Natural killer cell (primary cell): ENCODE results near the gene AQP3. TPM values are rescaled to one million over a fixed set of nuclear protein-coding genes. Genes with fewer than 3 reads are reported as not detected.

Source experiments
- ATAC-seq, 3 donors: fragments of 150-1000 bp in 2 of 3; fragments of 200-7000 bp in 1 of 3; cut with Tn5 transposase; 1 replicate in 1 of 3; 2 replicates in 2 of 3; pipeline ENCODE4 v1.10.0; 2021; ENCODE audit warnings: mild to moderate bottlenecking in 2 of 3, moderate library complexity in 2 of 3
- DNase-seq, 2 donors: peaks; one replicate each; pipeline versions ENCODE4 v3.0.0 to v3.0.0-alpha.2; 2013 to 2021; ENCODE audit warnings: mixed read lengths in 1 of 2
- H3K27ac ChIP-seq: one replicate; pipeline ENCODE4 v1.5.1; 2013; ENCODE audit warnings: mild to moderate bottlenecking, low read length
- H3K27me3 ChIP-seq: one replicate; pipeline ENCODE4 v1.6.1; 2013; ENCODE audit warnings: low read length; ENCODE audit not compliant: control insufficient read depth, insufficient read depth
- H3K36me3 ChIP-seq: one replicate; pipeline ENCODE4 v1.6.1; 2013; ENCODE audit warnings: low read length; ENCODE audit not compliant: control insufficient read depth, insufficient read depth
- H3K4me1 ChIP-seq: one replicate; pipeline ENCODE4 v1.6.1; 2013; ENCODE audit warnings: low read length; ENCODE audit not compliant: control insufficient read depth, insufficient read depth
- H3K4me3 ChIP-seq: one replicate; pipeline ENCODE4 v1.5.1; 2013; ENCODE audit warnings: low read length
- H3K9me3 ChIP-seq: one replicate; pipeline ENCODE4 v1.6.1; 2013; ENCODE audit warnings: low read length; ENCODE audit not compliant: control insufficient read depth, insufficient read depth
- H3K27ac Mint-ChIP-seq, 2 donors: one replicate each; pipeline ENCODE4 v1.8.0; 2022; ENCODE audit warnings: mild to moderate bottlenecking in 2 of 2, mixed read lengths in 2 of 2, moderate library complexity in 1 of 2
- H3K27me3 Mint-ChIP-seq, 2 donors: one replicate each; pipeline ENCODE4 v1.8.0; 2022; ENCODE audit warnings: low read depth in 2 of 2, mixed read lengths in 2 of 2
- H3K36me3 Mint-ChIP-seq: one replicate; pipeline ENCODE4 v1.8.0; 2022; ENCODE audit warnings: mixed read lengths
- H3K4me1 Mint-ChIP-seq, 2 donors: one replicate each; pipeline ENCODE4 v1.8.0; 2022; ENCODE audit warnings: mixed read lengths in 2 of 2
- H3K4me3 Mint-ChIP-seq: one replicate; pipeline ENCODE4 v1.8.0; 2022; ENCODE audit warnings: mild to moderate bottlenecking, moderate library complexity, mixed read lengths
- H3K9me3 Mint-ChIP-seq, 2 donors: one replicate each; pipeline ENCODE4 v1.8.0; 2022; ENCODE audit warnings: mixed read lengths in 2 of 2
- CTCF ChIP-seq: fragments of 200-600 bp; IDR thresholded peaks from one replicate; pipeline ENCODE4 v1.8.0; 2022; ENCODE audit warnings: antibody characterized with exemption
- WGBS: methylation state at CpG from one replicate; pipeline ENCODE4 v1.1.7; 2013; ENCODE audit warnings: missing lambda C conversion rate; ENCODE audit not compliant: insufficient coverage; 5-methylcytosine and 5-hydroxymethylcytosine counted together
- intact Hi-C: fragments of 100-400 bp; cut with micrococcal nuclease; formaldehyde crosslinking; loops from one replicate; pipeline ENCODE4 v1.14.2; 2022
- total RNA-seq, 4 donors: library from RNA; stranded (reverse); fragments of 120-200 nt in 1 of 4; gene quantifications; one replicate each; pipeline versions ENCODE4 v1.2.3 to v1.2.4, GENCODE V29; 2013 to 2022

Gene AQP3
- total RNA-seq, 3 donors from 2014 or later (not counting 1 experiment from before 2014, with no cell fraction given) = 3.9 to 12.7 (median 6.1) TPM

DNA sequence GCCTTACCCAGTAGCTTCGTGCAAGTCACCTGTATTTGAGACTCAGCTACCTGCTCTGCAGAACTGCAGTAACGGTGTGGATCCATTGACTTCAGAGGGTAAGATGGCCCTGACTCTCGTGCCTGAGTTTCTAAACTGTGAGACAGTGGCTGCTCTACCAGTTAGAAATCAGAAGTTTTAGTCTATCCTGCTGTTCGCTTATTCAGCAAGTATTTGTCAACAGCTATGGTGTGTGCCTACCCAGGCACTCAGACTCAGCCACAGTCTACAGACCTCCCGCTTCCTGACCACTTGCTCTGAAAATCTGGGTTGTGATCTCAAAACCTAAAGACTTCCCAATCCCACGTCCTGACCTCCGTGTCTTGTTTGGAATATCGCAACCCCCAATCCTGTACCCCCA lies 13.5 kb downstream of the AQP3 start:
- Mint-ChIP-seq H3K27me3 (no peaks in the 10 kb centered on the region), H3K4me3 (no peak overlapping the region), H3K27ac (no peak overlapping the region), H3K36me3 (no peaks in the 10 kb centered on the region), H3K4me1 (no peaks in the 10 kb centered on the region), H3K9me3 (no peaks in the 10 kb centered on the region)
- H3K27ac ChIP-seq = no peak overlapping the region
- WGBS = 86% methylated on average over 8 of the region's 8 CpGs
- H3K36me3 ChIP-seq = no peaks in the 10 kb centered on the region
- H3K4me3 ChIP-seq = no peak overlapping the region
- no peaks in the 10 kb centered on the region for H3K9me3 ChIP-seq
- no peaks in the 10 kb centered on the region for H3K4me1 ChIP-seq
- DNase-seq = no peak
- no peak for TF ChIP-seq CTCF
- peak in 1 of 3 donors; percentile 22 for ATAC-seq
- intact Hi-C loops = no loop called here
- H3K27me3 ChIP-seq = no peaks in the 10 kb centered on the region

DNA sequence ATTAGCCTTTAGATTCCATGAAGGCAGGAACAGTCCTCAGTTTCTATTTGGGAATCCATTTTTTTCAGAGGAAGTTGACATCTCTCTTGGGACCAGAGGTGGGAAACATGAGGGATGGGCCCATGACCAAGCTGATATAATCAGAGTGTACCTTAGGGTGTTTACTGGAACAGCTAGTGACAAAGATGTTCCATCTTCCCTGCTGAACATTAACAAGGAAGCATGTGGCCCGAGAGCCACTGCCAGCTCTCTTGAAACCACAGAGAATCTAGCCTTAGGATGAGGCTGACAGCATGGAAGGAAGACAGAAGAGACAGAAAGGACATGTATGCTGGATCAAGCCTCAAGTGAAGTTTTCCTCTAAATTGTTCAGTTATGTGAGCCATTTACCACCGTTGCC lies 16.0 kb downstream of the AQP3 start:
- peaks cover 0 to 11% of the 10 kb centered on the region in 2 donors for H3K4me1 Mint-ChIP-seq
- H3K9me3 Mint-ChIP-seq = no peaks in the 10 kb centered on the region
- no peak for ATAC-seq
- no peak overlapping the region for H3K4me3 Mint-ChIP-seq
- Histone ChIP-seq H3K9me3 (no peaks in the 10 kb centered on the region), H3K36me3 (no peaks in the 10 kb centered on the region), H3K27me3 (no peaks in the 10 kb centered on the region), H3K4me1 (peaks cover 15% of the 10 kb centered on the region), H3K27ac (no peak overlapping the region), H3K4me3 (no peak overlapping the region)
- DNase-seq = no peak
- H3K27me3 Mint-ChIP-seq = no peaks in the 10 kb centered on the region
- no peak for TF ChIP-seq CTCF
- intact Hi-C loops = no loop called here
- no peak overlapping the region for H3K27ac Mint-ChIP-seq
- no peaks in the 10 kb centered on the region for H3K36me3 Mint-ChIP-seq
- WGBS = 60% methylated on average over 2 of the region's 2 CpGs

DNA sequence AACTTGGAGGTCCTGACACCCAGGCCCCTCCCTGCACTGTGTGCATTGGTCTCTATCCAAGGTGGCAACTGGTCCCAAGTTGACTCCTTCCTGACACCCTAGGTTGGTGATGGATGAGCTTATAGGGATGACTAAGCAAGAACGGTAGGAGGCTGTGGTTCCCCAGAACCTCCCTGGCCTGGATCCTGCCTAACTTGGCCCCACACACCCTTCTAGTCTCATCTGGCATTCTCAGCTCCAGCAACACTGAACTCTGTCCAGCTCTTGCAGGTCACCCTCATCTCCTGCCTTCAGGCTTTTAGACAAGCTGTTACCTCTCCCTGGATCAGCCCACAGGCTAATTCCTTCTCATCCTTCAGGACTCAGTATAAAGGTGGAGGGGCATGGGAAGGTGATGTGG lies 16.5 kb downstream of the AQP3 start:
- H3K27ac ChIP-seq = no peak overlapping the region
- H3K4me3 ChIP-seq = no peak overlapping the region
- no peak for TF ChIP-seq CTCF
- DNase-seq (no peak), ATAC-seq (no peak)
- H3K27me3 ChIP-seq = no peaks in the 10 kb centered on the region
- peaks cover 0 to 14% of the 10 kb centered on the region in 2 donors for H3K4me1 Mint-ChIP-seq
- WGBS = 23% methylated on average over 1 of the region's 1 CpG
- H3K4me1 ChIP-seq = peaks cover 18% of the 10 kb centered on the region
- H3K27ac Mint-ChIP-seq = no peak overlapping the region
- H3K27me3 Mint-ChIP-seq = no peaks in the 10 kb centered on the region
- no peaks in the 10 kb centered on the region for H3K9me3 ChIP-seq
- H3K36me3 ChIP-seq = no peaks in the 10 kb centered on the region
- intact Hi-C loops = no loop called here
- no peaks in the 10 kb centered on the region for H3K9me3 Mint-ChIP-seq
- H3K4me3 Mint-ChIP-seq = no peak overlapping the region
- H3K36me3 Mint-ChIP-seq = no peaks in the 10 kb centered on the region

DNA sequence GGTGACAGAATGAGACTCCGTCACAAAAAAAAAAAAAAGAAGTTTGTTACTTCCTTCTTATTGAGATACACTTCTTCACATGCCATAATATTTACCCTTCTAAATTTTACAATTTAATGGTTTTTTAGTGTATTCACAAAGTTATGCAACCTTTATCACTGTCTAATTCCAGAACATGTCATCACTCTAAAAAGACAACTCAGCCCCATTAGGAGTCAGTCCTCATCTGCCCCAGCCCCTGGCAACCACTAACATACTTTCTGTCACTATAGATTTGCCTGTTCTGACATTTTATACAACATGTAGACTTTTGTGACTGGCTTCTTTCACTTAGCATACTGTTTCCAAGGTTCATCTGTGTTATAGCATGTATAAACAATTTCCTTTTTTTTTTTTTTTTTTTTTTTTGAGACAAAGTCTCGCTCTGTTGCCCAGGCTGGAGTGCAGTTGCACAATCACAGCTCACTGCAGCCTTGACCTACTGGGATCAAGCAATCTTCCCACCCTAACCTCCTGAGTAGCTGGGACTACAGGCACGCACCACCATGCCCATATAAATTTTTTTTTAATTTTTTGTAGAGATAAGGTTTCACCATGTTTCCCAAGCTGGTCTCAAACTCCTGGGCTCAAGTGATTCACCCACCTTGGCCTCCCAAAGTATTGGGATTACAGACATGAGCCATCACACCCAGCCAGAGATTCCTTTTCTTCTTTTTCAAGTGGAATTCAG lies 18.0 kb downstream of the AQP3 start:
- Mint-ChIP-seq H3K4me1 (peaks cover 0 to 14% of the 10 kb centered on the region in 2 donors), H3K36me3 (no peaks in the 10 kb centered on the region), H3K9me3 (no peaks in the 10 kb centered on the region), H3K27me3 (no peaks in the 10 kb centered on the region), H3K4me3 (no peak overlapping the region), H3K27ac (no peak overlapping the region)
- 97% methylated on average over 3 of the region's 3 CpGs for WGBS
- Histone ChIP-seq H3K9me3 (no peaks in the 10 kb centered on the region), H3K27ac (no peak overlapping the region), H3K36me3 (no peaks in the 10 kb centered on the region), H3K4me3 (no peak overlapping the region), H3K27me3 (no peaks in the 10 kb centered on the region), H3K4me1 (peaks cover 18% of the 10 kb centered on the region)
- intact Hi-C loops = no loop called here
- TF ChIP-seq CTCF = no peak
- DNase-seq = no peak
- ATAC-seq = no peak
